ENCODE results near the gene SEPTIN5. TPM values are rescaled to one million over a fixed set of nuclear protein-coding genes. Genes with fewer than 3 reads are reported as not detected.
"Not testable (repeated sequence)": the region's sequence is repeated elsewhere in the genome, so short reads cannot be mapped to it uniquely, and the experiment has no call there.

Gene SEPTIN5
- total RNA-seq, 1 donor: 20.9 TPM

DNA sequence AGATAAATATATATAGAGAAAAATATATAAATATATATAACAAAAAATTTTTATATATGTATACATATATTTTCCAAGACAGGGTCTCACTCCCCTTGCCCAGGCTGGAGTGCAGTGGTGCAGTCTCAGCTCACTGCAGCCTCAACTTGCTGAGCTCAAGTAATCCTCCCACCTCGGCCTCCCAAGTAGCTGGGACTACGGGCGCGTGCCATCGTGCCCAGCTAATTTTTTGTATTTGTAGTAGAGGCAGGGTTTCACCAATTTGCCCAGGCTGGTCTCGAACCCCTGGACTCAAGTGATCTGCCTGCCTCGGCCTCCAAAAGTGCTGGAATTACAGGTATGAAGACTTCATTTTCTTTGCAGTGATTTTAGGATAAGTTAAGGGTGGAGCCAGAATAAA, 38.9 kb upstream of the SEPTIN5 start:
- Histone ChIP-seq H3K4me3 (ENCODE audit: low read length) (no peak overlapping the region), H3K27me3 (ENCODE audit: insufficient read depth, low read length) (peaks cover 2% of the 10 kb centered on the region), H3K4me1 (ENCODE audit: insufficient read depth, low read length) (no peaks in the 10 kb centered on the region), H3K9me3 (ENCODE audit: low read depth, low read length) (no peaks in the 10 kb centered on the region)

DNA sequence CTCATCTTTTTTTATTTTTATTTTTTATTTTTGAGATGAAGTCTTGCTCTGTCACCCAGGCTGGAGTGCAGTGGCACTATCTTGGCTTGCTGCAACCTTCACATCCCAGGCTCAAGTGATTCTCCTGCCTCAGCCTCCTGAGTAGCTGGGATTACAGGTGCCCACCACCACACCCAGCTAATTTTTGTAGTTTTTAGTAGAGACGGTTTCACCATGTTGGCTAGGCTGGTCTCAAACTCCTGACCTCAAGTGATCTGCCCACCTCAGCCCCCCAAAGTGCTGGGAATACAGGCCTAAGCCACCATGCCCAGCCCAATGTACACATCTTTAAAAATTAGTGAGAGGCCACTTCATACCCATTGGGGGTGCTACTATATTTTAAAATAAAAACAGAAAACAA, 37.9 kb upstream of the SEPTIN5 start:
- H3K9me3 ChIP-seq (ENCODE audit: low read depth, low read length): not testable (repeated sequence)

DNA sequence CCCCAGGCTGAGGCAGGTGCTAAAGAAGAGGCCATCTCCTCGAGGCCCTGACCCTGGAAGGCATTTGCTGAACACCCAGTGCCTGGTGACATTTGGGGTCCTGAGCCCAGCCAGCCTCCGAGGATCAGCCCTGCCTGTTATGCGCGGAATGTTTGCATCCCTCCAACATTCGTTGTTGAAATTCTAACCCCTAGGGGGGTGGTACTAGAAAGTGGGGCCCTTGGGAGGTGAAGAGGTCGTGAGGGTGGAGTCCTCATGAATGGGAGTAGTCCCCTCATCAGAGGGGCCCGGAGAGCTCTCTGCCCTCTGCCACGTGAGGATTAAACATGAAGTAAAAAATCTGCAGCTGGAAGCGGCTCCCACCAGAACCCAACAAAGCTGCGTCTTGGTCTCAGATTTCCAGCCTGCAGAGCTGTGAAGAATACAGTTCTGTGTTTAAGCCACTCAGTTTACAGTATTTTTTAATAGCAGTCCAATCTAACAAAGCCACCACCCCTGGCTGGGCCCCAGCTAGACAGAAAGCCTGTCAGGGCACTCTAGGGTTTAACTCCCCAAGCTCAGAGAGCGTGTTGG, 35.3 kb upstream of the SEPTIN5 start:
- Histone ChIP-seq H3K27me3 (ENCODE audit: insufficient read depth, low read length) (peaks cover 2% of the 10 kb centered on the region), H3K4me3 (ENCODE audit: low read length) (no peak overlapping the region), H3K4me1 (ENCODE audit: insufficient read depth, low read length) (no peaks in the 10 kb centered on the region), H3K9me3 (ENCODE audit: low read depth, low read length) (no peaks in the 10 kb centered on the region)

More for the DNA sequence above, 37.9 kb upstream of the SEPTIN5 start:
- not testable (repeated sequence) for H3K4me1 ChIP-seq (ENCODE audit: insufficient read depth, low read length); H3K27me3 ChIP-seq (ENCODE audit: insufficient read depth, low read length); H3K4me3 ChIP-seq (ENCODE audit: low read length)

DNA sequence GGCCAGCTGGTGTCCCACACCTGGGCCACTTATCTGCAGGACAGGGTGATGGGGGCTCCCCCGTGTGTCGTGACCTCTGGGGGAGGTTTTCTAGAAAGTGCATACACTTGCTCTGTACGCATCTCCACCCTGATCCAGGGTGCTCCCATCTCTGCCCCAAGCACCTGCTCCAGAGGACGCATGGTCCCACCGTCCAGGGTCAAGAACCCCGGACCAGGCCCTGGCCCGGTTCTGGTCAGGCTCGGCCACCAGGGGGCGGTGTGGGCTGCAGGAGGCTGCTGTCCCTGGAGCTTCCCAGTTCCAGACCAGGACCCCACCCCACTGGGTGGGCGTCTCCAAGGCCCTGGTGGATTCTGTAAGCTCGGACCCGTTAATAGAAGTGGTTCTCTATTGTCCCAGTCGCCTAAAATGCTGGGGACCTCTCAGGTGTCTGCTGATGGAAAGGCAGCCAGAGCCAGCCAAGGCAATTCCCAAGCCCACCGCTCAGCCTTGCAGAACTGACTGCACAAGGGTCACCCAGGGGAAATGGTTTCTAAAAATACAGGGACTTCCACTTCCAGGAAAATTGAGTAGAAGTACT, 34.7 kb upstream of the SEPTIN5 start:
- Histone ChIP-seq H3K9me3 (ENCODE audit: low read depth, low read length) (no peaks in the 10 kb centered on the region), H3K27me3 (ENCODE audit: insufficient read depth, low read length) (peaks cover 2% of the 10 kb centered on the region), H3K4me1 (ENCODE audit: insufficient read depth, low read length) (no peaks in the 10 kb centered on the region), H3K4me3 (ENCODE audit: low read length) (no peak overlapping the region)

DNA sequence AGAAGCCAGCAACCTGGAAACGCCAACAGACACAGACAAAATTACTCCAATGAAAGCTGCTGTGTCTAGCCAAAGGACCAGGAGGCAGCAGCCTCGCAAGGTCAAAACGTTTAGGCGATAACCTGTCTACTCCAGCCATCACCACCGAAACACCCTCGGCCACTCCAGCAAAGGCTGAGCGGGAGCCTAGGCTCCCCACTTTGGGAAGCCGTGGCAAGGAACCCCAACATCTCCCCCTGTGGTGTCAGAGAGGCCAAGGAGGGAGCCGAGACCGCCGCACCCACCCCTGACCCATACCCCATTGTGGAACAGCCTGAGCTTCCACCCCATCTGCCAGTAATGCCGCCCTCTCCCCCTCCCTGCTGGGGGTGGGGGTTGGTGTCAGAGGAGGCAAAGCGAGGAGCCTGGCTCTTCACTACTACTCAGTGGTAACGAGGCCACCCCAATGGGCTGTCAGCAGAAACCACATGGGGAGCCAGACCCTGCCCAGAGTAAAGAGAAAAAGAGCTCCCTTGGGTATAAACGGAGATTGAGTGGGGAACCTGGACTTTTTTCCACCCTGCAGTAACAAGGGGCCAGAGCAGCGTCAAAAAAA, 33.9 kb upstream of the SEPTIN5 start:
- Histone ChIP-seq H3K4me1 (ENCODE audit: insufficient read depth, low read length) (no peaks in the 10 kb centered on the region), H3K4me3 (ENCODE audit: low read length) (no peak overlapping the region), H3K9me3 (ENCODE audit: low read depth, low read length) (no peaks in the 10 kb centered on the region), H3K27me3 (ENCODE audit: insufficient read depth, low read length) (peaks cover 2% of the 10 kb centered on the region)

DNA sequence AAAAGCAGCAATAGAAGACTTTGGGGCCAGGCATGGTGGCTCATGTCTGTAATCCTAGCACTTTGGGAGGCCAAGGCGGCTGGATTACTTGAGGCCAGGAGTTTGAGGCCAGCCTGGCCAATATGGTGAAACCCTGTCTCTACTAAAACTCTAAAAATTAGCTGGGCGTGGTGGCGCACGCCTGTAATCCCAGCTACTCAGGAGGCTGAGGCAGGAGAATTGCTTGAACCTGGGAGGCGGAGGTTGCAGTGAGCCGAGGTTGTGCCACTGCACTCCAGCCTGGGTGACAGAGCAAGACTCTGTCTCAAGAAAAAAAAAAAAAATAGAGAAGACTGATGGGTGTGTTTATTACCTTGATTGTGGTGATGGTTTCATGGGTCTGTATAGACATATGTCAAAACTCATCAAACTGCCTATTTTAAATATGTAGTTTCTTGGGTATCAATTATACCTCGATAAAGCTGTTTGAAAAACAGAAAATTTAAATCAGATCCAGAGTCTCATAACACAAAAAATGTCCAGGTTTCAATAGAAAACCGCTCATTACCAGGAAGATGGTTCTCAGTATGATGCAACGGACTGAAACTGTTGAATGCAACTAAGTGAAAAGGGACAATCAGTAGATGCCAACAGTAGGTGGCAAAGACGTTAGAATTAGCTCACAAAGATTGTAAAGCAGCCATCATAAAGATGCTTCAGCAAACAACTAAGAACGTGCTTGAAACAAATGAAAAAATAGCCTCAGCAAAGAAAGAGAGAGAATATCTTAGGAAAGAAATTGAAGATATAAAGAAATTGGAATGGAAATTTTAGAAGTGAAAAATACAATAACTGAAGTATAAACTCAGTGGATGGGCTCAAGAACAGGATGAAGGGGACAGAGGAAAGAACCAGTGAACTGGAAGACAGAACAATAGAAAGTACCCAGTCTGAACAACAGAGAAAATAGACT, 33.1 kb upstream of the SEPTIN5 start:
- H3K9me3 ChIP-seq (ENCODE audit: low read depth, low read length): no peaks in the 10 kb centered on the region
- H3K27me3 ChIP-seq (ENCODE audit: insufficient read depth, low read length): peaks cover 2% of the 10 kb centered on the region
- H3K4me3 ChIP-seq (ENCODE audit: low read length): no peak overlapping the region
- peaks cover under 1% of the 10 kb centered on the region for H3K4me1 ChIP-seq (ENCODE audit: insufficient read depth, low read length)

DNA sequence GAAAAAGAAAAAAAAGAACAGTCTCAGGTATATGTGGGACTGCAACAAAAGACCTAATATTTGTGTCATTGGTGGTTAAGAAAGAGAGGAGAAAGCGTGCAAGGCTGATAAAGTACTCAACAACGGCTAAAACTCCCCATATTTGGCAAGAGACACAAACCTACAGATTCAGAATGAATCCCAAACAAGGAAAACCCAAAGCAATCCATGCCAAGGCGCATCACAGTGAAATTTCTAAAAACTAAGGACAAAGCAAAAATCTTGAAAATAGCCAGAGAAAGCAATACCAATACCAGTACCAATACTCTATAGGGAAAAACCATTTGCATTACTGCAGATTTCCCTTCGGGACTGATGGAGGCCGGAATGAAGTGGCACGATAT, 32.4 kb upstream of the SEPTIN5 start:
- peaks cover 2% of the 10 kb centered on the region for H3K27me3 ChIP-seq (ENCODE audit: insufficient read depth, low read length)
- H3K4me1 ChIP-seq (ENCODE audit: insufficient read depth, low read length): peaks cover 6% of the 10 kb centered on the region
- H3K9me3 ChIP-seq (ENCODE audit: low read depth, low read length): no peaks in the 10 kb centered on the region
- H3K4me3 ChIP-seq (ENCODE audit: low read length): no peak overlapping the region

DNA sequence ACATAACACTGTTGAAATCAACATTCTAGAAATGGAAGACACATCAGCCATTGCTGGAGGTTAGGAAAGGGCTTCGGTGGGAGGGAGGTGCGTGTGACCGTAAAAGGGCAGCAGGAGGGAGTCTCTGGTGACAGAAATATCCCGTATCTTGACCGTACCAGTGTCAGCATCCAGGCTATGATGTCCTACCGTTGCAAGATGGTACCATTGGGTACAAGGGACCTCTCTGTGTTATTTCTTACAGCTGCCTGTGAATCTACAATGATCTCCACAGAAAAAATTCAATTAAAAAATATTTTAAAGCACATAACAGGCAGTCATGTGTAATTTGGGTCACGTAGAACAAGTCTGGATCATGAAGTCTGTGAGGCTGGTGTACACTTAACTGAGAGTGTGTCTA, 27.4 kb upstream of the SEPTIN5 start:
- Histone ChIP-seq H3K27me3 (ENCODE audit: insufficient read depth, low read length) (no peaks in the 10 kb centered on the region), H3K9me3 (ENCODE audit: low read depth, low read length) (no peaks in the 10 kb centered on the region), H3K4me3 (ENCODE audit: low read length) (no peak overlapping the region), H3K4me1 (ENCODE audit: insufficient read depth, low read length) (peaks cover 35% of the 10 kb centered on the region)

DNA sequence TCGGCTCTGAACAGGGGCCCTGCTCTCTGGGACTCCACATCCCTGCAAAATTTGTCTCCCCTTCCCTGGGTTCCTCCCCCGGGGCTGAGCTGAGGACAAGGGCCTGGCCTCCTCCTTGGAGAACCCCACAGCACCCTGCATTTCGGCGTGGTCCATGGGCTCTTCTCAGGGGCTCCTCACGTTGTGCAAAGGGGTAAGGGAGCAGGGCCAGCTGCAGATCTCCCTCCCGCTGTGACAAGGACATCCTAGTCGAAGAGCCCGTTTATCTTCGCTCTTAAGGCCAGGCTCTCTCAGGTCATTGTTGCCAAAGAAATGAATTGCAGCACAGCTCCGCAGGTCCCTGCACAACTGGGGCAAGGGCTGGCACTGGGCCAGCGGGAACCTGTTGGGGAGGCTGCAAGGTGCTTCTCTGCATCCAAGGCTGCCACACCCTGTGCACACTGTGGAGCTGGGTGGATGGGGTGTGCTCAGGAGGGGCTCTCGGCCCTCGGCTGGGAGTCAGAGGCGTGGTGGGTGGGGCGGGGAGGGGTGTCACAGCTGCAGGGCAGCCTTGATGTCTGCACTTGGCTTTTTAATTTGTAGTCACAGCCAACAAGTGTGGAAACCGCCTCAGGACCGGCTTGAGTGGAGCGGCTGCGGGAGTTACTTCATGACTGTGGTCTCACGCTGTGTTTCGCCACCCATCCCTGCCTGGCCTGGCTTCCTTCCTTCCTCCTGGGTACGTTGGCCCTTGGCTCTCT, 26.6 kb upstream of the SEPTIN5 start:
- Histone ChIP-seq H3K4me3 (ENCODE audit: low read length) (no peak overlapping the region), H3K4me1 (ENCODE audit: insufficient read depth, low read length) (peaks cover 35% of the 10 kb centered on the region), H3K27me3 (ENCODE audit: insufficient read depth, low read length) (no peaks in the 10 kb centered on the region), H3K9me3 (ENCODE audit: low read depth, low read length) (no peaks in the 10 kb centered on the region)

DNA sequence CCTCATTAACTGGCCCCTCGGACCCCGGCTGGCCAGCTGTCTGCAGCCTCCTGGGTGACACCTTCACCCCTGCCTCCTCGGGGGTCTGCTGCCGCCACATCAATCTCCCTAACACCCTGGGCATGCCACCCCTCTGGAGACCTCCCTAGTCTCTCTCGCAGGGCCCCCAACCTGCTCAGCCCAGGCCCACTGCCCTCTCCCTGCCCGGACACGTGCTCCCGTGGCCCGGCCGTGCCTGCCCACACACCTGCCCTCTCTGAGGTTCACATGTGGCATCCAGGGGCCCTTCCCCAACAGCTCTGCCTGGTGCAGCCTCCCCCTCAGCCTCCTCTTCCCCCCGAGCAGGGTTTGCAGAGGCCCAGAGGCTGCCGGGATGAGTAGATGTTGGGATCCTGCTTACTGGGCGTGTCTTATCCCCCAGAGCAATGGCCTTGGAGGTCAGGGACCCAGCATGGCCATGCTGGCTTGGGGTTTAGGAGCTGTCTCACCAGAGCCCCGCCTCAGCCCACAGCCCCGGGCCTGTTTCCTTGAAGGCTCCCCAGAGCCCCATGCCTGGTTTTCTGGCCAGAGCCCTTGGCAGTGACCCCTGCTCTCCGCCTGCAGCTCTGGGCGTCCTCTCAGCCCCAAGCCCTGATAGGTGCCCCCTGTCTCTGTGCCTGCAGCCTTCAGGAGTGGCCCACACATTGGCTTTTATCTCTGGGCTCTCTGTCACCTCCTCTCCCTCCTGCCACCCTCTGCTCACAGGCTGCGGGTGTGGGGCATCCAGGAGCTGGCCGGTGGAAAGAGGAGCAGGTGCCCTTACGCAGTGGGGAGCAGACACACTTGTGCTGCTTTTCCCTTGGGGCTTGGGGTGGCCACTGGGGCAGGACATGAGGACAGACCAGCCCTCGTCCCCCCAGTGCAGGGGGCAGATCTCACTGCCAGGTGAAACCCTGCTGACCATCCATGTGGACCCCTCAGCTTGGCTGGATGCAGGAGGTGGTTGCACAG, 25.7 kb upstream of the SEPTIN5 start:
- H3K4me3 ChIP-seq (ENCODE audit: low read length): no peak overlapping the region
- no peaks in the 10 kb centered on the region for H3K27me3 ChIP-seq (ENCODE audit: insufficient read depth, low read length)
- peaks cover 35% of the 10 kb centered on the region for H3K4me1 ChIP-seq (ENCODE audit: insufficient read depth, low read length)
- no peaks in the 10 kb centered on the region for H3K9me3 ChIP-seq (ENCODE audit: low read depth, low read length)

DNA sequence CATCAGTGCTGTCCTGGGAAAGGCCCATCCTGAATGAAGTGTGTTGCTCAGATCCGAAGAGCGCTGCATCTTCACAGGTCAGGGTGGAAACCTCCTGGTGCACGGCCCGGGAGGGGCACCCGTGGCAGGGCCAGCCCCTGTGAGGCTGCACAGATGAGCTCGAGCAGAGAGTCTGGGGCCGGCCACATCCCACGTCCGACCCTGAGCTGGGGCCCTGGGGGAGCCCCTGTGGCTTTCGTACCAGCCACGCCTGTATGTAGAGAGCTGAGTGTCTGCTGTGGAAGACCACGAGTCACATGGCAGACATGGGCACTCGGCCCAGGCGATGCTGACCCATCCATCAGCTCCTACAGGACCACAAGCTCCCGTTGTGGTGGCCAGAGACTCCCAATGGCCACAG, 24.9 kb upstream of the SEPTIN5 start:
- Histone ChIP-seq H3K9me3 (ENCODE audit: low read depth, low read length) (no peaks in the 10 kb centered on the region), H3K4me3 (ENCODE audit: low read length) (no peak overlapping the region), H3K27me3 (ENCODE audit: insufficient read depth, low read length) (no peaks in the 10 kb centered on the region), H3K4me1 (ENCODE audit: insufficient read depth, low read length) (peaks cover 35% of the 10 kb centered on the region)

DNA sequence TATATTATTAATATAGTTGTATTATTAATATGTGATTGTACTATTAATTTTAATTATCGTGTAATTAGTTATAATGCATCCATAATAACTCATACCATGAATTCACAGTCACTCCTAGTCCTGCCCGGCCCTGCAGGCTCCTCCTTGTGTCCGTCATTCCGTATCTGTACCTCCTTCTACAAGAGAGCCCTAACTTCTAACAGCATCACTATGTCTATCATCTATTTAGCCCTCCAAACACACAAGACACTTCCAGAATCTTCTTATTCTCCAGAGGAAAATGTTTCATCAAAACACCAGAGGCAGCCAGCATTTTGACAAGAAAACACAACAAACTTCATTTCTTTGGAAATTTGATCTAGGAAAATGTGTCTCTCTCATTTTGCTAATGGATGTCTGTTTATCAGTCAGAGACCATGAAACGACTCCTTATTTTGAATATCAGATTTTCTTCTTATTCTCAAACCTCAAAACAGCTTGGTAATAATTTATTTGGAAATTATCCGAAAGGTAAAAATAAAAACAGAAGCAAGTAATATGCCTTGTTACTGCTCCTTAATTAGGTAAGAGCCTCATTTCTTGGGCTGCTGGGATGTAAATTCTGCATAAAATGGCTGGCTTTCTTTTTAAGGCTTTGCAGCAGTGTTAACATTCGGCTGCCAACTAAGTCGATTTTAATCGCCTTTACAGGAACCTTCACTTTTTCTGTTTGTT, 23.1 kb upstream of the SEPTIN5 start:
- Histone ChIP-seq H3K4me1 (ENCODE audit: insufficient read depth, low read length) (peaks cover 35% of the 10 kb centered on the region), H3K4me3 (ENCODE audit: low read length) (no peak overlapping the region), H3K27me3 (ENCODE audit: insufficient read depth, low read length) (no peaks in the 10 kb centered on the region), H3K9me3 (ENCODE audit: low read depth, low read length) (no peaks in the 10 kb centered on the region)

DNA sequence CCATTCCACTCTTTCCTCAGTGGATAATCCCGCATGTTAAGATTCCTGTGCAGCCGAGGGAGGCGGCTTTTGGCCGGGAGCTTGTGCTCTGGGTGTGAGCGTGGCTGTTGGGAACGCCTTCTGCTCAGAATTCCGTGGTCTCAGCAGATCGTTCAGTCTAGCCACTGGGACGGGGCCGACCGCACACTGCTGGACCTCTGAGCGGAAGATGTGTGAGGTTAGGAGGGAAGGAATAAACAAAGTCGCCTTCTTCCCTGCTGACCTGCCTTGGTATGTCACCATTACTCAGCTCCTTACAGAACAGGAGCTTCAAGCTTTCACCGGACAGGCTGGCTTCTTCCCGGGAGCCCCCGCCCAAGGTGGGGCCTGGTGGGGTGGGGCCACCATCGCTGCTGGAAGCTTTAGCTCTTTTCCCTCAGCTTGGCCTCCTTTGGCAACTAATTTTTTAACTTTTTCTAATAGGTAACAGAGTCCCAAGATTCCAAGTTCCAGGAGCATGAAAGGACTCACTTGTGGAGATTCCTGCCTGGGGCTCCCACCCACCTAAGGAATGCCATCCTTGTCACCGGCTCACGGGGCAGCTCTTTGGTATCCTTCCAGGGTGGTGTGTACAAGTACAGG, 22.5 kb upstream of the SEPTIN5 start:
- peaks cover 30% of the 10 kb centered on the region for H3K4me1 ChIP-seq (ENCODE audit: insufficient read depth, low read length)
- no peaks in the 10 kb centered on the region for H3K27me3 ChIP-seq (ENCODE audit: insufficient read depth, low read length)
- H3K9me3 ChIP-seq (ENCODE audit: low read depth, low read length): no peaks in the 10 kb centered on the region
- no peak overlapping the region for H3K4me3 ChIP-seq (ENCODE audit: low read length)
